ENCODE measurements around the gene NANOS3. TPM values are rescaled to one million over a fixed set of nuclear protein-coding genes. Genes with fewer than 3 reads are reported as not detected.

Gene NANOS3
- total and polyA plus RNA-seq, 10 of the 15 experiments (the other 5 are each of a cell fraction or from before 2014, with no cell fraction given): 0.31 to 1.7 (median 0.81) TPM

DNA sequence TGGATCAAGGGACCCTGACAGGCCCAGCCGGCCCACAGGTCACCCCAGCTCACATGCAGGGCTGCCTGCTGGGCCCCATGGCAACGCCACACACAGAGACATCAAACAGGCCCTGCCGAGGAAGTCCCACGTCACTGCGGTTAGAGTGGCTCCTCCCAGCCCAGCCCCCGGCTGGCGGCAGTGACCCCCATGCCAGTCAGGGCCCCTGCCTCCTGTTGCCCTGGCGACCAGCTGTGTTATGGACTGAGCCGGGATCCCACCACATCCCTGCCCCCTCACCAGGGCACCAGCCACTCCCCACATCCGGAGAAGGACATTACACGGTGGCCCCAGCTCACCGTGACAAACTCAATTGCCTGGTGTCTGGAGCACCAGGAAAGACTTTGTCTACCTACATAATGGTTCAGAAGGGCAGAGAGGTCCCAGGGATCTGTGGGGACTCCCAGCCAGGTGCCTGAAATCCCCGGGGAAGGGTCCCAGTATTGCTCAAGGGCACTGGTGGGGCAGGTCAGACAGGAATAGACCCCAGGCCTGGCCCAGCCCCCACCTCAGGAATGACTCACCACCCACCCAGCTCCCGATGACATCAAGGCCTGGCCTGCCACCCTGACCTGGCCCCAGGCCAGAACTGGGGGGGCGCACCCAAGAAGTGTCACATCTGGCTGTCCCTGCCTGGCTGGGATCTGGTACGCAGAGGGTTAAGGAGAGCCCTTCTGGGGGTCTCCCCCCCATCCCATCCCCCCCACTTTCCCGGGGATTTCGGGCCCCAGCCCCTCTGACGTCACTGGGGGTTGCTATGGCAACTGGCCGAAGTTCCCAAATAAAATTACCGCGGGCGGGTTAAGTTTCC, 30.2 kb upstream of the NANOS3 start:
- Histone ChIP-seq H3K79me2 (ENCODE audit: control insufficient read depth, insufficient read depth, low read length) (peaks cover 11% of the 10 kb centered on the region), H3K27ac (ENCODE audit: control insufficient read depth, insufficient read depth) (peak overlapping the region; percentile 91), H3K4me2 (ENCODE audit: control insufficient read depth, insufficient read depth) (peak overlapping the region; percentile 99), H3K27me3 (replicated peaks in 1 of 2; ENCODE audit: control insufficient read depth in 2 of 2, insufficient read depth in 2 of 2, low read length in 1 of 2) (no peaks in the 10 kb centered on the region), H3K4me3 (peak overlapping the region; percentile 64), H2AFZ (ENCODE audit: control insufficient read depth, low read depth, low read length) (peak overlapping the region; percentile 58), H3K36me3 (ENCODE audit: control insufficient read depth in 2 of 2, insufficient read depth in 2 of 2, low read length in 1 of 2) (no peaks in the 10 kb centered on the region), H4K20me1 (ENCODE audit: control insufficient read depth, insufficient read depth) (no peaks in the 10 kb centered on the region), H3K4me1 (ENCODE audit: control insufficient read depth, insufficient read depth, low read length) (peaks cover 41% of the 10 kb centered on the region), H3K9ac (ENCODE audit: control insufficient read depth, insufficient read depth, low read length) (peak overlapping the region; percentile 71), H3K9me3 (replicated peaks; ENCODE audit: control insufficient read depth, insufficient read depth, low read length) (no peaks in the 10 kb centered on the region)
- in situ Hi-C loops (cut with MboI) (loop anchor here (10.0 kb wide), 1 partner anchor 692 kb away; the partner anchor contains the start of genes IER2 and STX10), intact Hi-C loops (cut with micrococcal nuclease; ENCODE audit: unreplicated experiment) (loop anchor here (1.0 to 10.0 kb wide), 2 partner anchors 15 to 692 kb away; partner anchors contain the start of genes IER2 and STX10)
- TSS peak; percentile 70 for BruUV-seq (replicated peaks)
- peak; percentile 85 for DNase-seq (ENCODE audit: low read depth, low spot score)
- WGBS (ENCODE audit: insufficient coverage, insufficient replicate concordance, low lambda C conversion rate, missing lambda C conversion rate): under 1% methylated on average over 23 of the region's 23 CpGs
- ChIA-PET POLR2A (interaction anchor here (0.5 to 4.0 kb wide), 13 partner anchors 7 to 928 kb away, joined by 3 to 79 read pairs (median 3); partner anchors contain the start of genes C19orf53, SYCE2 and ZSWIM4), RAD21 (ENCODE audit: unreplicated experiment) (interaction anchor here (0.8 to 4.8 kb wide), 12 partner anchors 9 to 948 kb away, joined by 3 to 70 read pairs (median 4); partner anchors contain the start of genes C19orf53 and ZSWIM4), SMC1A (ENCODE audit: uncharacterized antibody, unreplicated experiment) (interaction anchor here (0.7 to 4.1 kb wide), 11 partner anchors 7 to 160 kb away, joined by 3 to 26 read pairs (median 4); partner anchors contain the start of gene ZSWIM4), CTCF (interaction anchor here (0.5 to 4.9 kb wide), 7 partner anchors 10 to 98 kb away, joined by 3 to 41 read pairs (median 4); no protein-coding TSS in a partner anchor)
- FAIRE-seq: peak; percentile 99
- ATAC-seq: peak; percentile 76
- TF ChIP-seq, protein P1, sequence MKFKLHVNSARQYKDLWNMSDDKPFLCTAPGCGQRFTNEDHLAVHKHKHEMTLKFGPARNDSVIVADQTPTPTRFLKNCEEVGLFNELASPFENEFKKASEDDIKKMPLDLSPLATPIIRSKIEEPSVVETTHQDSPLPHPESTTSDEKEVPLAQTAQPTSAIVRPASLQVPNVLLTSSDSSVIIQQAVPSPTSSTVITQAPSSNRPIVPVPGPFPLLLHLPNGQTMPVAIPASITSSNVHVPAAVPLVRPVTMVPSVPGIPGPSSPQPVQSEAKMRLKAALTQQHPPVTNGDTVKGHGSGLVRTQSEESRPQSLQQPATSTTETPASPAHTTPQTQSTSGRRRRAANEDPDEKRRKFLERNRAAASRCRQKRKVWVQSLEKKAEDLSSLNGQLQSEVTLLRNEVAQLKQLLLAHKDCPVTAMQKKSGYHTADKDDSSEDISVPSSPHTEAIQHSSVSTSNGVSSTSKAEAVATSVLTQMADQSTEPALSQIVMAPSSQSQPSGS (IDR thresholded peaks at IDR 0.05; ENCODE audit: low read length): peak; percentile 76; the same call in 1 of the 2 replicates
- TF ChIP-seq MYB (IDR thresholded peaks at IDR 0.05; ENCODE audit: borderline replicate concordance, low read depth, low read length) (0 out of 2 replicates have a peak, but pooled peaks have one; percentile 17), ZNF24 (IDR thresholded peaks at IDR 0.05) (no peak), LARP7 (IDR thresholded peaks at IDR 0.05) (peak; percentile 71), HCFC1 (IDR thresholded peaks at IDR 0.05; ENCODE audit: low read length) (no peak; the same call in 1 of the 2 replicates), HDAC6 (IDR thresholded peaks at IDR 0.05; ENCODE audit: unreplicated experiment) (no peak), GABPA (IDR thresholded peaks at IDR 0.05; ENCODE audit: low read depth) (no peak)
- TF ChIP-seq, protein P2, sequence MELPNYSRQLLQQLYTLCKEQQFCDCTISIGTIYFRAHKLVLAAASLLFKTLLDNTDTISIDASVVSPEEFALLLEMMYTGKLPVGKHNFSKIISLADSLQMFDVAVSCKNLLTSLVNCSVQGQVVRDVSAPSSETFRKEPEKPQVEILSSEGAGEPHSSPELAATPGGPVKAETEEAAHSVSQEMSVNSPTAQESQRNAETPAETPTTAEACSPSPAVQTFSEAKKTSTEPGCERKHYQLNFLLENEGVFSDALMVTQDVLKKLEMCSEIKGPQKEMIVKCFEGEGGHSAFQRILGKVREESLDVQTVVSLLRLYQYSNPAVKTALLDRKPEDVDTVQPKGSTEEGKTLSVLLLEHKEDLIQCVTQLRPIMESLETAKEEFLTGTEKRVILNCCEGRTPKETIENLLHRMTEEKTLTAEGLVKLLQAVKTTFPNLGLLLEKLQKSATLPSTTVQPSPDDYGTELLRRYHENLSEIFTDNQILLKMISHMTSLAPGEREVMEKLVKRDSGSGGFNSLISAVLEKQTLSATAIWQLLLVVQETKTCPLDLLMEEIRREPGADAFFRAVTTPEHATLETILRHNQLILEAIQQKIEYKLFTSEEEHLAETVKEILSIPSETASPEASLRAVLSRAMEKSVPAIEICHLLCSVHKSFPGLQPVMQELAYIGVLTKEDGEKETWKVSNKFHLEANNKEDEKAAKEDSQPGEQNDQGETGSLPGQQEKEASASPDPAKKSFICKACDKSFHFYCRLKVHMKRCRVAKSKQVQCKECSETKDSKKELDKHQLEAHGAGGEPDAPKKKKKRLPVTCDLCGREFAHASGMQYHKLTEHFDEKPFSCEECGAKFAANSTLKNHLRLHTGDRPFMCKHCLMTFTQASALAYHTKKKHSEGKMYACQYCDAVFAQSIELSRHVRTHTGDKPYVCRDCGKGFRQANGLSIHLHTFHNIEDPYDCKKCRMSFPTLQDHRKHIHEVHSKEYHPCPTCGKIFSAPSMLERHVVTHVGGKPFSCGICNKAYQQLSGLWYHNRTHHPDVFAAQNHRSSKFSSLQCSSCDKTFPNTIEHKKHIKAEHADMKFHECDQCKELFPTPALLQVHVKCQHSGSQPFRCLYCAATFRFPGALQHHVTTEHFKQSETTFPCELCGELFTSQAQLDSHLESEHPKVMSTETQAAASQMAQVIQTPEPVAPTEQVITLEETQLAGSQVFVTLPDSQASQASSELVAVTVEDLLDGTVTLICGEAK (IDR thresholded peaks at IDR 0.05; ENCODE audit: borderline replicate concordance): 0 out of 2 replicates have a peak, but pooled peaks have one; percentile 13
- TF ChIP-seq, protein P3, sequence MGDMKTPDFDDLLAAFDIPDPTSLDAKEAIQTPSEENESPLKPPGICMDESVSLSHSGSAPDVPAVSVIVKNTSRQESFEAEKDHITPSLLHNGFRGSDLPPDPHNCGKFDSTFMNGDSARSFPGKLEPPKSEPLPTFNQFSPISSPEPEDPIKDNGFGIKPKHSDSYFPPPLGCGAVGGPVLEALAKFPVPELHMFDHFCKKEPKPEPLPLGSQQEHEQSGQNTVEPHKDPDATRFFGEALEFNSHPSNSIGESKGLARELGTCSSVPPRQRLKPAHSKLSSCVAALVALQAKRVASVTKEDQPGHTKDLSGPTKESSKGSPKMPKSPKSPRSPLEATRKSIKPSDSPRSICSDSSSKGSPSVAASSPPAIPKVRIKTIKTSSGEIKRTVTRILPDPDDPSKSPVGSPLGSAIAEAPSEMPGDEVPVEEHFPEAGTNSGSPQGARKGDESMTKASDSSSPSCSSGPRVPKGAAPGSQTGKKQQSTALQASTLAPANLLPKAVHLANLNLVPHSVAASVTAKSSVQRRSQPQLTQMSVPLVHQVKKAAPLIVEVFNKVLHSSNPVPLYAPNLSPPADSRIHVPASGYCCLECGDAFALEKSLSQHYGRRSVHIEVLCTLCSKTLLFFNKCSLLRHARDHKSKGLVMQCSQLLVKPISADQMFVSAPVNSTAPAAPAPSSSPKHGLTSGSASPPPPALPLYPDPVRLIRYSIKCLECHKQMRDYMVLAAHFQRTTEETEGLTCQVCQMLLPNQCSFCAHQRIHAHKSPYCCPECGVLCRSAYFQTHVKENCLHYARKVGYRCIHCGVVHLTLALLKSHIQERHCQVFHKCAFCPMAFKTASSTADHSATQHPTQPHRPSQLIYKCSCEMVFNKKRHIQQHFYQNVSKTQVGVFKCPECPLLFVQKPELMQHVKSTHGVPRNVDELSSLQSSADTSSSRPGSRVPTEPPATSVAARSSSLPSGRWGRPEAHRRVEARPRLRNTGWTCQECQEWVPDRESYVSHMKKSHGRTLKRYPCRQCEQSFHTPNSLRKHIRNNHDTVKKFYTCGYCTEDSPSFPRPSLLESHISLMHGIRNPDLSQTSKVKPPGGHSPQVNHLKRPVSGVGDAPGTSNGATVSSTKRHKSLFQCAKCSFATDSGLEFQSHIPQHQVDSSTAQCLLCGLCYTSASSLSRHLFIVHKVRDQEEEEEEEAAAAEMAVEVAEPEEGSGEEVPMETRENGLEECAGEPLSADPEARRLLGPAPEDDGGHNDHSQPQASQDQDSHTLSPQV (IDR thresholded peaks at IDR 0.05): peak; percentile 79; the same call in 1 of the 2 replicates
